Measurements from ENCODE around the gene TEX101.
"Not testable (repeated sequence)": the region's sequence is repeated elsewhere in the genome, so short reads cannot be mapped to it uniquely, and the experiment has no call there.

TEX101 gene

DNA sequence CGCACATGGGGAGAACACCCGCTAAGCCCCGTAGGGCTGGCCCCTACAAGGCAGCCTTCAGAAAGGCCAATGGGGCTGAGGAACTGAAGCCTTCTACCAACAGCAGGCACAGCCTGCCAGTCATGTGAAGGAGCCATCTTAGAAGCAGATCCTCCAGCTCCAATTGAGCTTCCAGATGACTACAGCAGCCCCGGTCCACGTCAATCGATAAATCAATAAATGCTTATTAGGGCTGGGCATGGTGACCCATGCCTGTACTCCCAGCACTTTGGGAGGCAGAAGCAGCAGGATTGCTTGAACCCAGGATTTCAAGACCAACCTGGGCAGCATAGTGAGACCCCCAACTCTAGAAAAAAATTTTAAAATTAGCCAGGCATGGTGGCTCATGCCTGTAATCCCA lies 23.0 kb downstream of the TEX101 start:
- TF ChIP-seq POLR2A (IDR thresholded peaks at IDR 0.05; ENCODE audit: extremely low read depth, insufficient read length) (no peak), MAX (IDR thresholded peaks at IDR 0.05; ENCODE audit: low read depth, low read length) (no peak), MYC (IDR thresholded peaks at IDR 0.05; ENCODE audit: low read depth, low read length) (no peak)
- TF ChIP-seq, protein P1, sequence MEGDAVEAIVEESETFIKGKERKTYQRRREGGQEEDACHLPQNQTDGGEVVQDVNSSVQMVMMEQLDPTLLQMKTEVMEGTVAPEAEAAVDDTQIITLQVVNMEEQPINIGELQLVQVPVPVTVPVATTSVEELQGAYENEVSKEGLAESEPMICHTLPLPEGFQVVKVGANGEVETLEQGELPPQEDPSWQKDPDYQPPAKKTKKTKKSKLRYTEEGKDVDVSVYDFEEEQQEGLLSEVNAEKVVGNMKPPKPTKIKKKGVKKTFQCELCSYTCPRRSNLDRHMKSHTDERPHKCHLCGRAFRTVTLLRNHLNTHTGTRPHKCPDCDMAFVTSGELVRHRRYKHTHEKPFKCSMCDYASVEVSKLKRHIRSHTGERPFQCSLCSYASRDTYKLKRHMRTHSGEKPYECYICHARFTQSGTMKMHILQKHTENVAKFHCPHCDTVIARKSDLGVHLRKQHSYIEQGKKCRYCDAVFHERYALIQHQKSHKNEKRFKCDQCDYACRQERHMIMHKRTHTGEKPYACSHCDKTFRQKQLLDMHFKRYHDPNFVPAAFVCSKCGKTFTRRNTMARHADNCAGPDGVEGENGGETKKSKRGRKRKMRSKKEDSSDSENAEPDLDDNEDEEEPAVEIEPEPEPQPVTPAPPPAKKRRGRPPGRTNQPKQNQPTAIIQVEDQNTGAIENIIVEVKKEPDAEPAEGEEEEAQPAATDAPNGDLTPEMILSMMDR (IDR thresholded peaks at IDR 0.05; ENCODE audit: low read depth, low read length), result no peak
- no peak for DNase-seq (ENCODE audit: low read depth)
- no peak overlapping the region for H3K4me3 ChIP-seq (ENCODE audit: low read depth, low read length)

GRCh38 chr19:43438291-43439031 lies 23.8 kb downstream of the TEX101 start:
- peak; percentile 36 for DNase-seq (ENCODE audit: low read depth)
- no peak overlapping the region for H3K4me3 ChIP-seq (ENCODE audit: low read depth, low read length)
- TF ChIP-seq MAX (IDR thresholded peaks at IDR 0.05; ENCODE audit: low read depth, low read length), result no peak
- TF ChIP-seq, protein P1 (IDR thresholded peaks at IDR 0.05; ENCODE audit: low read depth, low read length), result no peak
- no peak for TF ChIP-seq POLR2A (IDR thresholded peaks at IDR 0.05; ENCODE audit: extremely low read depth, insufficient read length)
- no peak for TF ChIP-seq MYC (IDR thresholded peaks at IDR 0.05; ENCODE audit: low read depth, low read length)

DNA sequence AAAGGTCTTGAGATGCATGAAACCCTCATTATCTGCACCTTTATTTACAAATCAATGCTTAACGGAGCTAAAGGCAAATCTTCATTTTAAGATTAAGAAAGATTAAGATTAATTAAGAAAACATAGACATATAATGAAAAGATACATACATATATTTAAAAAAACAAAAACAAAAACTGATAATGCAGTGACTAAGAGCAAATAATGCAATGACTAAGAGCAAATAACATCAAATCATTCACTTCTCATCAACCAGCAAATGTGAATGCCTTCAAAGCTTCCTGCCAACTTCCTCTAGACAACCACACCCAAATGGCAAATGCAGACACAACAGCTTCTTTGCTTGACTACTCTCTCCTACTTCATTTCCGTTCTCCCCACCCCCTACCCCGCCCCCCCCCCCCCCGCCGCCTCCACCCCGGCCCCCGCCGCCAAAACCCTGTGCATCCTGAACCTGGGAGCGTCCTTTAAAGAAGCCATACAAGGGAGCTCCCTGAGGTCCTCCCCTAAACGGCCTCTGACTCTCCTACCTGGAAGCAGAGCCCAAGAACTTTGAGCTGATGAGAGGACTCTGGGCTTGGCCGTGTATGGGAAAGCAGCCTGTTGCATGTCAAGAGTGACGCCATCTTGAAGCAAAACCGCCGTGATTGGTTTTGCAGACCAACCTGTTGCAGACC lies 24.5 kb downstream of the TEX101 start:
- DNase-seq (ENCODE audit: low read depth), result peak; percentile 29

GRCh38 chr19:43439709-43440063 lies 25.0 kb downstream of the TEX101 start:
- no peak for DNase-seq (ENCODE audit: low read depth)
- TF ChIP-seq POLR2A (IDR thresholded peaks at IDR 0.05; ENCODE audit: extremely low read depth, insufficient read length) (no peak), MYC (IDR thresholded peaks at IDR 0.05; ENCODE audit: low read depth, low read length) (no peak), MAX (IDR thresholded peaks at IDR 0.05; ENCODE audit: low read depth, low read length) (no peak)
- TF ChIP-seq, protein P1 (IDR thresholded peaks at IDR 0.05; ENCODE audit: low read depth, low read length), result no peak
- no peak overlapping the region for H3K4me3 ChIP-seq (ENCODE audit: low read depth, low read length)

More for the DNA sequence above, 24.5 kb downstream of the TEX101 start:
- no peak overlapping the region for H3K4me3 ChIP-seq (ENCODE audit: low read depth, low read length)
- TF ChIP-seq MAX (IDR thresholded peaks at IDR 0.05; ENCODE audit: low read depth, low read length) (no peak), POLR2A (IDR thresholded peaks at IDR 0.05; ENCODE audit: extremely low read depth, insufficient read length) (no peak), MYC (IDR thresholded peaks at IDR 0.05; ENCODE audit: low read depth, low read length) (no peak)
- TF ChIP-seq, protein P1 (IDR thresholded peaks at IDR 0.05; ENCODE audit: low read depth, low read length), result no peak

DNA sequence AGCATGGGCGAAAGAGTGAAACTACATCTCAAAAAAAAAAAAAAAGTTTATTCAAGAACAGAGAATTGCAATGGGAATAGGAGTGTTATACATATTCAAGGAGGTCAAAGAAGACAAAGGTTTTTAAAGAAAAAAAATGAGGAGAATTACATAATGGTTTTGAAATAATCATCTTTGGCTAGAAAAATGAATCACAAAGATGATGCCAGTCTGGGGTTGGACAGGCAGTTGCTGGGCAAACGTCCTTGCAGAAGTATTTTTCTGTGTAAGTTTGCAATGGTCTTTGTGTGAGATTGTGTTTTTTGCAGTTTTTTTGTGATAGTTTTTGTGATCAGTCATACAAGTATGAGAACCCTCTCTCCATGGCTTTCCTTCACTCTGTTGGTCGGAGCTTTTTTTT lies 27.0 kb downstream of the TEX101 start:
- TF ChIP-seq, protein P1 (IDR thresholded peaks at IDR 0.05; ENCODE audit: low read depth, low read length), result no peak
- TF ChIP-seq POLR2A (IDR thresholded peaks at IDR 0.05; ENCODE audit: extremely low read depth, insufficient read length) (no peak), MYC (IDR thresholded peaks at IDR 0.05; ENCODE audit: low read depth, low read length) (no peak), MAX (IDR thresholded peaks at IDR 0.05; ENCODE audit: low read depth, low read length) (no peak)
- no peak overlapping the region for H3K4me3 ChIP-seq (ENCODE audit: low read depth, low read length)
- no peak for DNase-seq (ENCODE audit: low read depth)

DNA sequence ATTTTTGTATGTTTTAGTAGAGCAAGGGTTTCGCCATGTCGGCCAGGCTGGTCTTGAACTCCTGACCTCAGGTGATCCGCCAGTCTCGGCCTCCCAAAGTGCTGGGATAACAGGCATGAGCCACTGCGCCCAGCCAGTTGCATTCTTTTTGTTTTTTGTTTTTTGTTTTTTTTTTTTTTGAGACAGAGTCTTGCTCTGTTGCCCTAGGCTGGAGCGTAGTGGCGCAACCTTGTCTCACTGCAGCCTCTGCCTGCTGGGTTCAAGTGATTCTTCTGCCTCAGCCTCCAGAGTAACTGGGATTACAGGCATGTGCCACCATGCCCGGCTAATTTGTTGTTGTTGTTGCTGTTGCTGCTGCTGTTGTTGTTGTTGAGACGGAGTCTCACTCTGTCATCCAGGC lies 29.4 kb downstream of the TEX101 start:
- not testable (repeated sequence) for H3K4me3 ChIP-seq (ENCODE audit: low read depth, low read length); DNase-seq (ENCODE audit: low read depth)

All from NB4 (cell line).